LHCN-M2 (cell line): ENCODE data around the gene GSTO2. TPM values are rescaled to one million over a fixed set of nuclear protein-coding genes. Genes with fewer than 3 reads are reported as not detected.

Source experiments
- DNase-seq: peaks from one replicate; pipeline ENCODE4 v3.0.0-alpha.2; 2012; ENCODE audit warnings: low read depth
- total RNA-seq: library from RNA; depleted of rRNA; stranded (reverse); fragments of >200 nt; gene quantifications from 2 replicates; pipeline ENCODE4 v1.2.3, GENCODE V29; 2014

Gene GSTO2
- total RNA-seq, 1 experiment from 2014 or later, result 0.46 TPM

DNA sequence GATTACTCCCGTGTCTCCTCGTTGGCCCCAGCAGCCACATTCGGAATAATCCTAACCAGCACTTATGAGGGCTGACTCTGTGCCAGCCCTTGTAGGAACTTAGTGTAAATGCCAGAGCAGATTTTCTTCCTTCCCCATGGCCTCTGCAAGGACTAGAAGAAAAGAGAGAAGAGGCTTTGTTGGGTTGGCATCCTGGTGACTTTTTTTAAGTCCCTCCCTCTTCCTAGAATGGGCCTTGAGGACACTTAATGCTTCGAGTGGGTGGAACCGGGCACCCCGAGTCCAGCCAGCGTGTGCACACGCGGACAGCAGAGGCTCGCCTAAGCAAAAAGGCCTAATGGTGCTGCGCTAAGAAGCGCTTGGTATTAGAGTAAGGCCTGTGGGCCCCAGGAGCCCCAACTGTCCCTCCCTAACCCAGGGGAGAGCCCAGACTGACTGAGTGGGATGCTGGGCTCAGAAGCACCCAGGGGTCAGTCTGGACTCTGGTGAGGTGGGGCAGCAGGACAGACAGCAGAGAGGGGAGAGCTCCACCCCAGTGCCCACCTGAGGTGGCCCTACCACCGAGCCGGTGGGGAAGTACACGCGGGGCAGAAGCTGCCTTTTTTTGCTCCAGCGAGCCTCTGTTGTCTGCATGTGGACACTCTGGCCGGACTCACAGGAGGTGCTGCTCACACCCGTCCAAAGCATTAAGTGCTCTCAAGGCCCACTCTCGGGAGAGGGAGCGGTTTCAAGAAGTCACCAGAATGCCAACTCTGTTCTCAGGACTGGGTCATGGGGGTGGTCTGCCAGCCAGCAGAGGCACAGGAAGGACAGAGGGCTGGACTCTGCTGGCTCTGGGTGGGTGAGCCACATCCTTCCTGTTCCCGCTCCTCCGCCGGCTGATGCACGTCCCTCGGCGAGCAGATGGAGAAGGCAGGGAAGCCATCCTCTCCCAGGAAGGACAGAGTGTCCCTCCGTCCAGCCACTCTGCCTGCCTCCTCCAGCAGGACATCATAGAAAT, 56.8 kb downstream of the GSTO2 start:
- DNase-seq, result no peak

DNA sequence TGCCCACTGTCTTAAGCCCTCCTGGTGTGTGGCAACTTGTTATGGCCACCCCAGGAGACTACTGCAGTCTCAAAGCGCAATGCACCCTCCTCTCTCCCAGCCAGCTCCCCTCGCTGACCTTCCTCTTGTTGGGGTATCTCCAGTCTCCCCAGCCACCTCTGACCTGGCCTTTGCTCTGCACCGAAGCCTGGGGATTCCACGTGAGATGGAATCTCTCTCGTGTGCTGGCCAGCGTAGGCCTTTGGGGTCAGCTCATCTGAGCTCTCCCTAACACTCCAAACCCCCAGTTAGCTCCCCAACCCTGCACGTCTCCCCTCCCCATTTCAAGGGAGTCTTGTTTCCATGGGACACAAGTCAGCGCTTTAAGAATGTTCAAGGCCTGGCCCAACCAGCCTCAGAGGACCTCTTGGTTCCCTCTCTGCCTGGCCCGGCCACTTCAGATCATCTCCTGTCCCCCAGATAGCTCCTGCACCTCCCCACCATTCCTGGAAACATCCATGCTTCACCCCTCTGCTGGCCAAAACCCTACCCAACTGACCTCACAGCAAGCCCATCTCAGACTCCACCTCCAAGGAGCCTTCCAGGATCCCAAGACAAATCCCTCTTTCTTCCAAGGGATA, 58.1 kb downstream of the GSTO2 start:
- no peak for DNase-seq

DNA sequence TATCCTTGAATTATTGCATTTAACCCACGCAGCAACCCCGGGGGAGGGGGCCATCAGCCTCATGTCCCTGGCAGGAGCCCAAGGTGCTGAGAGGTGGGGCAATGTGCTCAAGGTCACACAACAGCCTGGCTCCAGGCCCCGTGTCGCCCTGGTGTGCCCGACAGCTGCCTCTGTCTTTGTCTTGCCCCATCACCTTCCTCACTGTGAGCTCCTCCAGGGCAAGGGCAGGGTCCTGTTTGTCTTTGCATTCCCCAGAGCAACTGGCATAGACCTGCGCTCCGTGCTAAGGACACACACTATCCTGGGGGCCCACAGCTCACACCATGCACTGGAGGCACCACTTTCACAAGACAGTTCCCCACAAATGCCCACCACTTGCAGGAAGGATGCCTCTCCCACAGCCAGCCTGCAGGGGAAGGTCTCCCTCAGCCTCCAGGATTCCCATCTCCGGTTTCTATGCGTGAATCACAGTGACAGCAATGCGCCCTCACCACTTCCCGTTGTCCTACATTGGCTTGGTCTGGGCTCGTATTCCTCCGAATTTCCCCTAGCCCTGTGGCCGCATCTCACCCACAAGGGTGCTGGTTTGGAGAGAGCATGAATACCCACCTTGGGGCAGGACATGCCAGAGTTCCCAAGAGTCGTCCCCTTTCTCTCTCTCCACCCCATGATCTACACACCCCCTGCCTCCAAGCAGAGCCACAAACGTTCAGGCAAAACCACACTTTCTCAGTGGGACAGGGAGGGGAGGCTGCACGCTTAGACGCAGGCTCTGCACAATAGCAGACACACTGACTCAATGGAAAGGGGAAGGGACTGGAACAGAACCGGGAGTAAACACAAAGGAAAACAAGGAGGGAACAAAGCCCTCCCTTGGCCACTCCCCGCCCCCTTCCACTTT, 59.0 kb downstream of the GSTO2 start:
- DNase-seq, result peak; percentile 92

DNA sequence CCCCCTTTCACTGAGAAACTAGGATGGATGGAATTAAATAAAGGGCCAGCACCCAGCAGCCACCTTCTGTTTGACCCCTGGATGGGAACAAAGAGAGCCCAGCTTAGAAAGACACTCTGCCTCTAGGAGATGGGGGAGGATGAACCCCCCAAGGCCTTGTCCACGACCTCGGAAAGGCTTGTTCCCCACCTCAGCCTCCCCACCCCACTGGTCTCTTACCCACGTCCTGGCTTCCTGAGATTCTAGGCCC, 59.6 kb downstream of the GSTO2 start:
- no peak for DNase-seq

DNA sequence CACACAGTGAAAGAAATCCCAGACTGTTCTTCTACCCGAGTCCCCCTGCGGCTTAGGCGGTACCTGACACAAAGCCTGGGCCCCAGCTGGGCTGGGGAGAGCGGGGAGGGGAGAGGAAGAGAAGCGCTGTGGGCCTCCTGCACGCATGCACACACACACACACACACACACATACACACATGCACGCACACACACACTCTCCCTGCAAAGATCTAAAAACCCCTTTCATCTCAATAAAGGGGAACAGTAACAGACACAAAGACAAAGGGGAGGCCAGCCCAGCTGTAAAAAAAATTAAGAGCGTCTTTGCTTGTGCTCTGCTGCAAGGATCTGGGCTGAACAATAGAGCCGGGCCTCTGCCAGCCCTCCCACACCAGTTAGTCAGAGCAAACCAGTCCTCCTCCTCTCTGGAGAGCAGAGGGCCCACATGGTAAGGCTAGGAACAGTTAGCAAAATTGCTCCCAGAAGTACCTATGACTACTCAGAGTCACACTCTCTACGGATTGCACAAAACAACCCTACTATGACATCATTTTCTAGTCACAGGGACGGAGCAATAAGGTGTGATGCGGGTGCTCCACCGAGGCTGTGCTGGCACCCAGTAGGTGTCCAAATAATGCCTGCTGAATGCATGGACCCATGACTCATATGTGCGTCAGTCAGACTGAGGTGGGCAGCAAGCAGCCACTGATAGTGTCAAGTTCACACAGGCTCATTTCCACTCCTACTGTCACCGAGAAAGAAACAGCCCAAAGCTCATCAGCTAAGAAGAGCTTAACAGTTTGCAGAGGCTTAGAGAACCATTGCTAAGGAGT, 60.1 kb downstream of the GSTO2 start:
- peak; percentile 91 for DNase-seq

DNA sequence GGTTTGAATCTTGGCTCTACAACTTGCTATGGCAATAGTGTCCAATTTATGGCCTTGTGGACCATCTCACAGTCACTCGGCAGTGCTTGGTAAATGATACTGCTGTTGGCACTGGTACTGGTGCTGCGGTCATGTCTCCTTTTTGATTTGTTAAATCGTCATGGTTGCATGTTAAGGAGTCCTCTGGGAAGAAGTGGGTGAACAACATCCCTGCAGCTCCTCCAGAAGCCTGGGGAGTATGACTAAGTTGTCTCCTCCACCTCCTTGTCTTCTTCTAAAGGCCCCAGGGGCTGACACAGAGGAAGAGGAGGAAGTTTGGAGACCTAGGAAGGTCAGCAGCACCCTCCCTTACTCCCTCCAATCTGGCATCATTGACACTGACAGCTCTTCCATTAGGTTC, 60.8 kb downstream of the GSTO2 start:
- DNase-seq, result peak; percentile 94

DNA sequence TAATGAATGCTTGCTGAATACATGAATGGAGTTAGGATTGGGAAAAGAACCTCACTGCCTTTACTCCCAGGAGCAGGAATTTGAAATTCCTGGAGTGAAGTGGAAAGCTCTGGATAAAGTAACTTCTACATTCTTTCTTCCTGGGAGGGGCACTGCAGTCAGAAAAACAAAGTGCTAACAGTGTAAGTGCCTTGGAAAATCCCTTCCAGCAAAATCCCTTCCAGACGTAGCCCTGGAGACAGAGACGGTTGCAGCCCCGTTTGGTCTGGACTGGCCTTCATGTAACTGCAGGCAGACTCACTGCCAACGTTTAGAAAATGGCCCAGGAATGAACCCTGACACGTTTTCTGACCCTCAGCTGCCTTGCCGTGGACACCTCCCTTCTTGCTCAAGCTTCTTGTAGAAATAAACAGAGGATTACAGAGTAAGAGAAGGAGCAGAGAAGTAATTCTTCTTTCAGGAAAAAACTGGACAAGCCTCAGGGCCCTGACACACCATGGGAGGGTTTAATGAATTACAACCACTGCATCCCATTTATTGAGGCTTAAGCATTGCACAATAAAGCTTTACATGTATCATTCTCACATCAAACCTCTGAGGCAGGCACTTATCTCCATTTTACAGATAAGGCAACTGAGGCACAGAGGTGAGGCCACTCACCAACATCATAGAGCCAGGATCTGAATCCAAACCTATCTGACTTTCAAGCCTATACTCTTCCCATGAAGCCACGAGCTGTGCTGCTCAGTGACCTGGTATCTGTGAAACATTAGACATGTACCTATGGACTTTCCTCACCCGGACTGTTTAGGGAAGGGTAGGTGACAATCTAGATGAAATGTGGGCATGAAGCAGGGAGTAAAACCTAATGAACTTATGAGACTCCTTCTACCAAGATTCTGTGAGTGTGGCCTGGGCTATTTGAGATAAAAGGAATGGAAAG, 61.5 kb downstream of the GSTO2 start:
- DNase-seq, result peak; percentile 63

DNA sequence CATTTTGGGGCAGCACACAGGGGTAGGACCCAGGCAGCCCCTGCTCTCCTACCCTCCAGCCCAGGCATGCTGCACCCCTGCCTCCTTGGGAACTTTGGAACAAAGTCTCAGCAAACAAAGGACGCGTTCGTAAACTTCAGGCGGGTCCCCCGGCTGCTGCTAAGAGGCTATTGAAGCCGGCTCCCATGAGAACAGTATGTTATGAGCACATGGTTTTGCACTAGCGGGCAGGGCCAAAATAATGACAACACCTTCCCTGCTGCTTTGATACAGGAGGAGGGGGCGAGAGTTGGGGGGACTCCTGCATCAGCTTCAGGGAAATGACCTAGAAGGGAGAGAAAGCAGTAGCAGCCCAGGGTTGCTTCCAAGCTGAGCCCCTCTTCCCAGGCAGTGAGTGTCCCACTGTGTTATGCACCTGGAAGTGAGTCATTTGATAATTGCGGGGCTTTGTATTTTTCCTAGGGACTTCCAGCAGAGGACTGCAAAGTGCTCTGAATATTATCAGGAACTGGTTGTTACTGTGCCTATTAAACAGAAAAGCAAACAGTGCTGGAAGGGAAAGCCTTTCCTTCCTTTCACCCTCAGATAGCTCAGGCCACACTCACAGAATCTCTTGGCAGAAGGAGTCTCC, 62.3 kb downstream of the GSTO2 start:
- DNase-seq, result peak; percentile 54

DNA sequence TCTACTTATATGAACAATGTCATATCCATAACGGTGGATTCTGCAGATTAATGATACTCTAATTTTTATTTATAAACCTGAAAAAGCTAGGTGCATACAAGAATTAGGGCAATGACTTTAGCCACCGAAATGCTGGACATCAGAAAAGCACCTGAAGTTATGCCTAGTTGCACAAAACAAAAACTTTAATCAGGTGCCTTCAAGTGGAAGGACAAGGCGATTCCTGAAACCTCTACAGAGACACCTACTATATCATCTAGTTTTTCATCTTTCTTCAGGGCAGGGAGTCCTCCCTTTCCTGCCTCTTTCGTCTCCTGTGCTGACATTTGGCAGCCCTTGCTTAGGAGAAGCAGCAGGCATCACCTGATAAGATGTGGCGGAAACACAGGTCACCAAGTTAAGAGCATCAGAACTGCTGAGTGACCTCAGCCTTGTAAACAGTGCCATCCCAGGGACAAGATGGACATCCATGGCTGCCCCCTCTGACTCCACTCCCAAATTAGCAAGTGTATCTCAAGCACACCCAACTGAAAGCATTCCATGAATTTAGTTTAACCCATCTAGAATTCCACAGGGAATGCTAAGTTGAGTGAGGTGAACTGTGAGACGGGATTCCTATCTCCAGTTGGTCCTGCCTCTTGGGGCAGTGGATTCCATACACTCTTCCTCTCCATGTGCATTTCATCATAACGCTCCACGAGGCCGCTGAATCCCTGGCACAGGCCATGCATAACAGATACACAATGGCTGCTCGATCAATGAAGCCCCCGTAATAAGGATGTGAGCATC, 63.5 kb downstream of the GSTO2 start:
- DNase-seq, result no peak

DNA sequence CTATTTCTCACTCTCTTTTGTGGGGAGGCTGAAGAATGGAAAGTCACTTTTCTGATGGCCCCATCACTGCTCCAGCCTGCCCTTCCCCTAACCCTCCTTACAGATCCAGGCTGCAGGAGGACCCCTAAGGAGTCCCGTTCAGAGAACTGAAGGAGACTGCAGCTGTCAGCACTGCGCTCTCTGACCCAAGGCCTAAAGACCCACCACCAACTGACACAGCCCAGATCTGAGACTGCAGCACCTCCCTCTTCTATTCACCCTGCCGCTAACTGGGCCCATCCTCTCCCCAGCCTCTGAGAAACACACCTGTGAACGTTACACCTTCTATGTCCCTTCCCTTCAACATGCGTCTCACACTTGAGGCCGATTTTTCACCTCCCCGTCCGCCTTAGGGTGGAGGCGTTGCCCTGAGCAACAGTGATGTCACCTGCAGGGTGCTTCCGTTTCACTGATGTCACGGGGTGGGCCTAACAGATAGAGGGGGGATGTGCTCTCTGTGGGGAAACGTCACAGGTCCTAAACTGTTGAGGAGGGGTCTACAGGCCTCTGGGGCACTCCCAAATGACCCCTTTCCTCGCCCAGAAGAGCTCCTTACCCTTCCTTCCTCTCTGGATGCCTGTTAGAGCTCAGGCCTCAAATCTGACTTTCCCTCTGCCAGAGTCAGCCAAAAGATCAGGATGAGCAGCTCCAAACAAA, 64.2 kb downstream of the GSTO2 start:
- DNase-seq, result no peak

DNA sequence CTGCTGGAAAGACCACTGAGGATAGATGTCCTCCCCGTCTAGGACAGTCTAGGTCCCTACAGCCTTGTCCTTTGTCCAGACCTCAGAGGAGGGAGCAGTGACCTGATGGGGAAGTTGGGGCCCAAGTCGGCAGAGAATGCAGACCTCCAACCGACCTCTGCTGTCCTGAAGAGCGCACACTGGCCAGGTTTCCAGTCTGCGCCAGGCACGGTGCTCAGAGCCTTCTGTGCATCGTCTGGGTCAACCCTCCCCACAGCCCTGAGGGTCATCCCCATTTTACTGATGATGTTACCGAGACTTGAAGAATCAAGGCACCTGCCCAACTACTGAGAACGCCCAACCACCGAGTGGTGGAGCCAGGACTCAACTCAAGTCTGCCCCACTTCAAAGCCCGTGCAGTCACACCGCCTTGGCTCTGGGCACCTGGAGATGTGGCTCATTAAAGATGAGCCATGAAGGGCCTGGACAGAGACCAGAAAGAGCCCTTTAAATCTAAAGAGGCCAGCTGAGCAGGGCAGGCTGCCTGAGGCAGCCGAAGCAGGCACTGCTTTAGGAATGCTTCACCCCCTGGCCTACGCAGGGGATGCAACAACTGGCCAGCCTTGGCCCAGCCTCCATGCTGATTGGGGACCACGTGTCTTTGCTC, 64.9 kb downstream of the GSTO2 start:
- DNase-seq, result no peak

DNA sequence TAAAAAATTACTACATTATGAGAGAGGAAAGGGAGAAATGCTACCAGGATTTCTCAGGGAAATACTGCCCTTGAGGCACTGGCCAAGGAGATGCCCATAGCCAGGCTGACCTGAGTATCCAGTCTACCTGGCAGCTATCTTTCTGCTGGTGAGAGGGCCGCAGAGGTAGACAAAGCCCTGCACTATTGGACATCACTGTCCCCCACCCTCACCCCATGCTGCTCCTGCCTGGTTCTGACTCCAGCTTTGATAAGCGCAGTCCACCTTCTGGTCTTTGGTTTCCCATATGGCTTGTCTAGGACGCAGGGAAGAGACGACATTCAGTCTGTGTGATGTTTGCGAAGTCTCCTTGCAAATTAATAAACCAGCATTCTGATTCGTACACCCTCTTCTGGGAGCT, 65.6 kb downstream of the GSTO2 start:
- DNase-seq, result no peak

DNA sequence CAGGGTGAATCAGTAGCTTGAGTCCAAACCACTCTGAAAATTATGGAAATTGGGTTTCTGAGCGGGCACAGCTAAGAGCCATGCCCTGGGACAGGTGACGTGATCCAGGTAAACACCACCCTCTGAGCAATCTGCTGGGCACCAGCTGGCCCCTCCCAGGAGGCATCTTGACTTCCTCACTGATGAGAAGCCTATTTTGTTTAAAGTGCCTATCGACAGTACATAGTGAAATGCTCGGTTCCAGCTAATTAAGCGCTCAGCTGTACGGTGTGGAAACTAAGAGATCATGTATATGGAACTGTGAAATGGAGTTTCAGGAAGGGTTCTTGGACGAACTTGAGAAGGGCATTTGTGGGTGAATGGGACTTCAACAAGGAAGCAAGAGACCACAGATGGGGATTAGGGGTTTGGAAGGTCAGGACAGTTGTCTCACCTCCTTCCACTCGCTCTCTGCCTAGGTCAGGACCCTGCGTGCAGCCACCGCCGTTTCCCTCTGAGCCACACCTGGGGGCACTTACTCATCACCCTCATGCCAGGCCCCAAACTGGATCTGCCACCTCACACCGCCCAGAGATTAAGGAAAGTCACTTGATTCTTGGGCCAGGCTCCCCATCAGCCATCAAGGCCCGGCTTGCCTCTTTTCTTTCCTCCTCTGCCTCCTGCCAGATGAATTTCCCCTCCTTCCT, 66.1 kb downstream of the GSTO2 start:
- no peak for DNase-seq

DNA sequence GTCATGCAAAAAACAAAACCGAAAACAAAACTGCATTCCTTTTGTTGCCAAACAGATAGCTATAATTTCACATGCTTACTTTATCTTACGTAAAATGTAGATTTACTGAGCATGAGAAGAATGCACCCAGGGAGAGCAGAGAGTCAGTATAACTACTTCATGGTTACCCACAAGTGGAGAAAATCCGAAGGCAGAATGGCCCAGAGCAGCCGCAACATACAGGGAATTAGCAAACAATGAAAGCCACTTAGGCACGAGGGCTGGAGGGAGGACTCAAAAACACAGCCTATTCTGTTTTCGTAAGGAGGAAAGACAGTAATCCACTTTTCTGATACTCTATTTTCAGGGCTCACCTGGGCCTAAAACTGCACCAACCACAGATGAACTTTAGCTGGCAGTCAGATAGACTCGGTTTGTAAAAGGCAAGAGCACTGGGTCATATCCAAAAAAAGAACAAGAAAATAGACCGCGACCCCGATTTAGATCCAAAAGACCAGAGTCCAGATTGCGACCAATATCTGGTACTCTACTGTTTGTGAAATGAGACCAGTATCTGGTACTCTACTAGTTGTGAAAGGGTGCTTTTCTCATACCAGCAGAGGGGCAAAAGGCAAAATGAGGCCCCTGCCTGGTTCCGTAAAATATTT, 68.0 kb downstream of the GSTO2 start:
- no peak for DNase-seq

DNA sequence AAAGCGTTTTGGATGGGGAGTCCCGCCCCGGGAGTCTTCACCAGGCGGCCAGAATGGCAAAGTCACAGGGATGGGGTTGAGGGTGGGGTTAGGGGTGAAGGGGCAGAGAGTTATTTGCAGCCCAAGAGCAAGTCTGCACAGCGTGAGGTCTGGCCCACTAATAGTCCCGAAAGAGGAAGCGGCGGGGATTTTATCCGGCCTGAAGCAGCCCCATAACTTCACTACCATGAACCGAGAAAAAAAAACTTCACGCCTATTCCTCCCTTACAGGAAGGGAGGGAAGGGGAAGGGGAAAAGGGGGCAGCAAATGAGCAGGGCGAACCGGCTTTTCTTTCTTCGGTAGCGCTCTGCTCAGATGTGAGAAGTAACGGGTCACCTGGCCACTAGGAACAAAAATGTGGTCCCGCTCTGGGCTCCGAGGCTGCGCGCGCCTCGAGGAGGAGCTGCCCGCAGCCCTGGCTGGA, 68.6 kb downstream of the GSTO2 start:
- no peak for DNase-seq

DNA sequence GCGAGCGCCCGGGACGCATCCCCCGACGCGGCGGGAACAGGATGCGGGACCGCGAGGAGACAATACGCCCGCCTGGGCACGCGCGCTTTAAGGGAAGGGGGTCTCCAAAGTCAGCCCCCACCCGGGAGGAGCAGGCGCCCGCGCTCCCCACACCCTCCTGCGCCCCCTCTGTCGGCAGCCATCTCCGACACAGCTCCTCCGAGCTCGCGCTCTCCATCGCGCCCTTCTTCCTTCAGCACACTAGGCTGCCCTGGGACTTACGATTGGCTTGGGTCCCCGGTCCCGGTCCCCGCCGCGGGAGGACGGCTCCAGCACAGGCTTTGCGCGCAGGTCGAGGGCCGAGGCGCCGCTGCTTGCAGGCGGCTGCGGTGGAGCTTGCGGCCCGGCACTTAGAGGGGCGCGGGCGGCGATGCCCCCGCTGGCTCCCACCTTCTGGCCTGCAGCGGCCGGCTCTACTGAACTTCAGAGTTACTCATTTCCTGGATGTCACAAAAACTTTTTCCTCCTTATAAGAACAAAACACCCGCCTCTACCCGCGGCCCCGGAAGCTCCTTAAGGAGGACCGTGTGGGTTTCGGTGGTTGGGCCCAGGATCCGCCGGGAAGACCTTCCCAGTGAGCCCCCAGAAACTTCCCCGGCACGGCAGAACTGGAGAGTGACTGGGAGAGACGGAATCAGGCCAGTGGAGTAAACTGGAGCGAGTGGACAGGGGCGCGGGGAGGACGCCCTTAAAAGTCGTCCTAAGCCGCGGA, 69.2 kb downstream of the GSTO2 start, which contains the start of gene ITPRIP:
Gene ITPRIP (minus strand): TSS at position 481 of the 751 bp plus-strand sequence. CDS start 22,414 bp downstream, outside the sequence.
- peak; percentile 84 for DNase-seq
